ENCODE measurements around the gene SLAMF1. TPM values are rescaled to one million over a fixed set of nuclear protein-coding genes. Genes with fewer than 3 reads are reported as not detected.

The SLAMF1 gene
- total and polyA plus RNA-seq, 8 donors, result 0.16 to 0.47 (median 0.38) TPM; not detected in 1

DNA sequence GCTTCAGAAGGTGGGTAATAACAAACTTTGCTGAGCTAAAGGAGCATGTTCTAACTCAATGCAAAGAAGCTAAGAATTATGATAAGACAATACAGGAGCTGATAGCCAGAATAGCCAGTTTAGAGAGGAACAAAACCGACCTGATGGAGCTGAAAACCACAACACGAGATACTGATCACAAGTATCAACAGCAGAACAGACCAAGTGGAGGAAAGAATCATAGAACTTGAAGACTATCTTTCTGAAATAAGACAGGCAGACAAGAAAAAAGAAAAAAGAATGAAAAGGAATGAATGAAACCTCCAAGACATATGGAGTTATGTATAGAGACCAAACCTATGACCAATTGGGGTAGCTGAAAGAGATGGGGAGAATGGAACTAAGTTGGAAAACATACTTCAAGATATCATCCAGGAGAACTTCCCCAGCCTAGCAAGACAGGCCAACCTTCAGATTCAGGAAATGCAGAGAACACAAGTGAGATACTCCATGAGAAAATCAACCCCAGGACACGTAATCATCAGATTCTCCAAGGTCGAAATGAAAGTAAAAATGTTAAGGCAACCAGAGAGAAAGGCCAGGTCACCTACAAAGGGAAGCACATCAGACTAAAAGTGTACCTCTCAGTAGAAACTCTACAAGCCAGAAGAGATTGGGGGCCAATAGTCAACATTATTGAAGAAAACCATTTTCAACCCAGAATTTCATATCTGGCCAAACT lies 88.0 kb downstream of the SLAMF1 start:
- 82 to 90% methylated on average over 4 of the region's 4 CpGs for WGBS, 2 donors
- no peak for DNase-seq
- ATAC-seq, result no peak
- Histone ChIP-seq H3K4me3 (no peak overlapping the region), H3K9me3 (no peaks in the 10 kb centered on the region), H3K27ac (no peak overlapping the region), H3K4me1 (no peaks in the 10 kb centered on the region), H3K27me3 (no peaks in the 10 kb centered on the region), H3K36me3 (no peaks in the 10 kb centered on the region)
- FAIRE-seq, result no peak
- intact Hi-C loops (cut with DNase I), result no loop called here
- TF ChIP-seq, protein P1, sequence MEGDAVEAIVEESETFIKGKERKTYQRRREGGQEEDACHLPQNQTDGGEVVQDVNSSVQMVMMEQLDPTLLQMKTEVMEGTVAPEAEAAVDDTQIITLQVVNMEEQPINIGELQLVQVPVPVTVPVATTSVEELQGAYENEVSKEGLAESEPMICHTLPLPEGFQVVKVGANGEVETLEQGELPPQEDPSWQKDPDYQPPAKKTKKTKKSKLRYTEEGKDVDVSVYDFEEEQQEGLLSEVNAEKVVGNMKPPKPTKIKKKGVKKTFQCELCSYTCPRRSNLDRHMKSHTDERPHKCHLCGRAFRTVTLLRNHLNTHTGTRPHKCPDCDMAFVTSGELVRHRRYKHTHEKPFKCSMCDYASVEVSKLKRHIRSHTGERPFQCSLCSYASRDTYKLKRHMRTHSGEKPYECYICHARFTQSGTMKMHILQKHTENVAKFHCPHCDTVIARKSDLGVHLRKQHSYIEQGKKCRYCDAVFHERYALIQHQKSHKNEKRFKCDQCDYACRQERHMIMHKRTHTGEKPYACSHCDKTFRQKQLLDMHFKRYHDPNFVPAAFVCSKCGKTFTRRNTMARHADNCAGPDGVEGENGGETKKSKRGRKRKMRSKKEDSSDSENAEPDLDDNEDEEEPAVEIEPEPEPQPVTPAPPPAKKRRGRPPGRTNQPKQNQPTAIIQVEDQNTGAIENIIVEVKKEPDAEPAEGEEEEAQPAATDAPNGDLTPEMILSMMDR (IDR thresholded peaks at IDR 0.05), result no peak

Other genes with a start within 250 kb of the SLAMF1 start
- 1 to 10 TPM; 2.5 to 9.9 (median 4.4) TPM for gene VANGL2, start 246.5 kb downstream of the SLAMF1 start, total RNA-seq
- 1 to 10 TPM; 3.6 to 4.3 TPM for gene VANGL2, start 246.5 kb downstream of the SLAMF1 start, polyA plus RNA-seq
- gene SLAMF6, start 123.8 kb downstream of the SLAMF1 start, total RNA-seq, result under 1 TPM; 0.04 to 0.81 (median 0.26) TPM
- gene SLAMF6, start 123.8 kb downstream of the SLAMF1 start, polyA plus RNA-seq, result under 1 TPM; 0.07 to 0.11 TPM
- 10 to 100 TPM in 1 of 6 donors, 1 to 10 TPM in 5; 2.3 to 13.2 (median 3.7) TPM for gene CD84, start 67.5 kb downstream of the SLAMF1 start, total RNA-seq
- under 1 TPM; 0.16 to 0.57 TPM for gene CD84, start 67.5 kb downstream of the SLAMF1 start, polyA plus RNA-seq
- 1 to 10 TPM in 4 of 6 donors, under 1 TPM in 2; 0.37 to 5.1 (median 1.5) TPM for gene CD48, start 64.8 kb upstream of the SLAMF1 start, total RNA-seq
- under 1 TPM; 0.61 to 0.84 TPM for gene CD48, start 64.8 kb upstream of the SLAMF1 start, polyA plus RNA-seq
- 1 to 10 TPM in 2 of 6 donors, under 1 TPM in 4; 0.32 to 6.5 (median 0.71) TPM for gene SLAMF7, start 92.2 kb upstream of the SLAMF1 start, total RNA-seq
- gene SLAMF7, start 92.2 kb upstream of the SLAMF1 start, polyA plus RNA-seq, result under 1 TPM; 0.12 to 0.34 TPM
- gene LY9, start 149.1 kb upstream of the SLAMF1 start, total RNA-seq, result under 1 TPM; 0.14 to 0.55 (median 0.36) TPM
- gene LY9, start 149.1 kb upstream of the SLAMF1 start, polyA plus RNA-seq, result under 1 TPM in 1 of 2 donors, not detected in 1; 0.05 TPM
- gene CD244, start 215.8 kb upstream of the SLAMF1 start, total RNA-seq, result under 1 TPM in 5 of 6 donors, not detected in 1; 0.06 to 0.79 (median 0.14) TPM
- under 1 TPM in 1 of 2 donors, not detected in 1; 0.07 TPM for gene CD244, start 215.8 kb upstream of the SLAMF1 start, polyA plus RNA-seq
- gene ITLN1, start 238.1 kb upstream of the SLAMF1 start, total RNA-seq, result under 1 TPM in 4 of 6 donors, not detected in 2; 0.19 to 0.51 (median 0.27) TPM
- 10 to 100 TPM in 1 of 2 donors, under 1 TPM in 1; 0.12 to 15.1 TPM for gene ITLN1, start 238.1 kb upstream of the SLAMF1 start, polyA plus RNA-seq